ENCODE results near the gene PHF5A. TPM values are rescaled to one million over a fixed set of nuclear protein-coding genes. Genes with fewer than 3 reads are reported as not detected.

Gene PHF5A
- total and polyA plus RNA-seq, 3 donors from 2014 or later: 33.7 to 42.8 (median 35.1) TPM

- intact Hi-C loops (cut with DNase I; ENCODE audit: low total_unique reads): no loop called here
- no peak for DNase-seq
- Histone ChIP-seq H3K27ac (no peak overlapping the region), H3K27me3 (no peaks in the 10 kb centered on the region), H3K4me1 (no peaks in the 10 kb centered on the region), H3K36me3 (ENCODE audit: low read depth, missing control alignments) (no peaks in the 10 kb centered on the region), H3K4me3 (no peak overlapping the region), H3K9me3 (no peaks in the 10 kb centered on the region)
- TF ChIP-seq, protein P1, sequence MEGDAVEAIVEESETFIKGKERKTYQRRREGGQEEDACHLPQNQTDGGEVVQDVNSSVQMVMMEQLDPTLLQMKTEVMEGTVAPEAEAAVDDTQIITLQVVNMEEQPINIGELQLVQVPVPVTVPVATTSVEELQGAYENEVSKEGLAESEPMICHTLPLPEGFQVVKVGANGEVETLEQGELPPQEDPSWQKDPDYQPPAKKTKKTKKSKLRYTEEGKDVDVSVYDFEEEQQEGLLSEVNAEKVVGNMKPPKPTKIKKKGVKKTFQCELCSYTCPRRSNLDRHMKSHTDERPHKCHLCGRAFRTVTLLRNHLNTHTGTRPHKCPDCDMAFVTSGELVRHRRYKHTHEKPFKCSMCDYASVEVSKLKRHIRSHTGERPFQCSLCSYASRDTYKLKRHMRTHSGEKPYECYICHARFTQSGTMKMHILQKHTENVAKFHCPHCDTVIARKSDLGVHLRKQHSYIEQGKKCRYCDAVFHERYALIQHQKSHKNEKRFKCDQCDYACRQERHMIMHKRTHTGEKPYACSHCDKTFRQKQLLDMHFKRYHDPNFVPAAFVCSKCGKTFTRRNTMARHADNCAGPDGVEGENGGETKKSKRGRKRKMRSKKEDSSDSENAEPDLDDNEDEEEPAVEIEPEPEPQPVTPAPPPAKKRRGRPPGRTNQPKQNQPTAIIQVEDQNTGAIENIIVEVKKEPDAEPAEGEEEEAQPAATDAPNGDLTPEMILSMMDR (IDR thresholded peaks at IDR 0.05): no peak
- TF ChIP-seq POLR2A (IDR thresholded peaks at IDR 0.05): no peak
- WGBS, 2 donors: 82 to 88% methylated on average over 7 of the region's 7 CpGs
Observed at GRCh38 chr22:41458161-41458728, 10.2 kb downstream of the PHF5A start.

- peak; percentile 97 for DNase-seq
Observed at GRCh38 chr22:41448189-41448808, 20.2 kb downstream of the PHF5A start.

DNA sequence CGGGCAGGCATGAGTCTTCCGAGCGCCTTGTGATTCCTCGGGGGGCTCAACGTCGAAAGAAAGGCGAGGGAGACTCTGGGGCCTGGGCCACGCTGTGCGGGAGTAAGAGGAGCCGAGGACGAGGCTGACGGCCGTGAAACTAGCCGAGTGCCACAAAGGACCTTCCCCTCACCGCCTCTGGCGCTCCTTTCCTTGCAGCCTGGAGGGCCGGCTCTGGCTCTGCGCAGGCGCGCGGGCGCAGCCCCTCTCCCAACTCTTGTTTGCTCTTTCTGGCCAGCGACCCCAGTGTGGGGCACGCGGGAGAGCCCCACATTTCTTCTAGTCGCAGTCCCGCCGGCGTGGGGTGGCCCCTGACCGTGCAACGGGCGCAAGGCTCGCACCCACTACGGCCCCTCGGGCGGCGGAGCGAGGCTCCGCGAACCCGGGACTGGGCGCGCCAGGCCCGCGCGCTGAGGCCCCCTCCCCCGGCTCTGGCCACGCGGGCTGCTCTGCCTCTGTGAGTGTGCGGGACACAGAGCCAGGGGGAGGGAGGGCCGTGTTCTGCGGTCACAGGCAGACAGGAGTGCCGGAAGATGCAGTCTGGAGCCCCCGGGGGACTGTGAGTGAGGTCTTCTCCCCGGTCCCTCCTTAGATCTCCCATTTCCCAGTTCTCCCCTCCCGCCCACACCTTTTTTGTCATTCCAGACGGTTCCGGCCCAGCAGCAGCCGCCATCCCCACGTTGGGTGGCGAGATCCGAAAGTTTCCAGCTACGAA, 20.9 kb downstream of the PHF5A start:
- H3K9me3 ChIP-seq: no peaks in the 10 kb centered on the region
- DNase-seq: peak; percentile 75
- peaks cover 17% of the 10 kb centered on the region for H3K4me1 ChIP-seq
- H3K36me3 ChIP-seq (ENCODE audit: low read depth, missing control alignments): no peaks in the 10 kb centered on the region
- intact Hi-C loops (cut with DNase I; ENCODE audit: low total_unique reads): no loop called here
- TF ChIP-seq POLR2A (IDR thresholded peaks at IDR 0.05): no peak
- TF ChIP-seq, protein P1 (IDR thresholded peaks at IDR 0.05): no peak
- 0 to 1% methylated on average over 28 to 60 of the region's 63 CpGs for WGBS, 2 donors
- no peaks in the 10 kb centered on the region for H3K27me3 ChIP-seq
- H3K4me3 ChIP-seq: peak overlapping the region; percentile 94 to 96
- peak overlapping the region; percentile 96 to 97 for H3K27ac ChIP-seq

More at GRCh38 chr22:41448189-41448808, 20.2 kb downstream of the PHF5A start:
- peak; percentile 77 for TF ChIP-seq POLR2A (IDR thresholded peaks at IDR 0.05)
- TF ChIP-seq, protein P1 (IDR thresholded peaks at IDR 0.05): no peak
- Histone ChIP-seq H3K9me3 (no peaks in the 10 kb centered on the region), H3K4me1 (peaks cover 12% of the 10 kb centered on the region), H3K27ac (peak overlapping the region; percentile 96 to 97), H3K36me3 (ENCODE audit: low read depth, missing control alignments) (no peaks in the 10 kb centered on the region), H3K4me3 (peak overlapping the region; percentile 94 to 96), H3K27me3 (no peaks in the 10 kb centered on the region)
- WGBS, 2 donors: 1% methylated on average over 26 to 28 of the region's 28 CpGs
- intact Hi-C loops (cut with DNase I; ENCODE audit: low total_unique reads): no loop called here

- H3K4me3 ChIP-seq: peak within 1 kb of the TSS; percentile 94 to 96
- DNase-seq: peak; percentile 97
- peaks cover 25% of the 10 kb centered on the region for H3K4me1 ChIP-seq
- peak within 1 kb of the TSS; percentile 96 to 97 for H3K27ac ChIP-seq
- no peaks in the 10 kb centered on the region for H3K27me3 ChIP-seq
- WGBS, 2 donors: 0 to 1% methylated on average over 24 to 78 of the region's 85 CpGs
- TF ChIP-seq, protein P1 (IDR thresholded peaks at IDR 0.05): peak in 1 of 3 experiments; percentile 42
- peak; percentile 85 for TF ChIP-seq POLR2A (IDR thresholded peaks at IDR 0.05)
- H3K36me3 ChIP-seq (ENCODE audit: low read depth, missing control alignments): no peaks in the 10 kb centered on the region
- intact Hi-C loops (cut with DNase I; ENCODE audit: low total_unique reads): no loop called here
- H3K9me3 ChIP-seq: no peaks in the 10 kb centered on the region
Observed at GRCh38 chr22:41446639-41447434, 21.7 kb downstream of the PHF5A start, which contains the start of gene TOB2. TSS of gene TOB2 (minus strand) at chr22:41446801. CDS start at chr22:41437345, 9,456 bp downstream.

Measured in testis (tissue), 3 donors.